SK-N-SH (cell line): ENCODE data around the gene B4GALT6. TPM values are rescaled to one million over a fixed set of nuclear protein-coding genes. Genes with fewer than 3 reads are reported as not detected.
A peak's percentile ranks its signal among the peaks of the same experiment; 100 is the strongest.

Source experiments
- CTCF ChIA-PET: fragments of 300-600, 350-600 bp; formaldehyde crosslinking; extraction: SDS; loops from one replicate; lab custom pipeline; 2021; lab: Yijun Ruan, JAX
- POLR2A ChIA-PET: fragments of 350-600 bp; sonication (Branson Sonifier 250); formaldehyde crosslinking; extraction: SDS; loops from one replicate; lab custom pipeline; 2020; ENCODE audit warnings: antibody characterized with exemption, inconsistent platforms; lab: Yijun Ruan, JAX
- DNase-seq: peaks from one replicate; pipeline ENCODE4 v3.0.0; 2012
- H2AFZ ChIP-seq: fragments of 200-600 bp; sonication (generic); 2 replicates; pipeline ENCODE4 v1.8.1; 2016; ENCODE audit warnings: antibody characterized with exemption, mild to moderate bottlenecking, low read depth
- H3F3A ChIP-seq: fragments of 200-600 bp; sonication (generic); replicated peaks from 2 replicates; pipeline ENCODE3; 2016; ENCODE audit warnings: antibody characterized with exemption, mild to moderate bottlenecking; ENCODE audit not compliant: insufficient read depth
- H3K27ac ChIP-seq, 2 experiments: fragments of 200-500 bp in 1 of 2; fragments of 200-600 bp in 1 of 2; sonication (Bioruptor generic) in 1 of 2; sonication (generic), shearing (Covaris generic) in 1 of 2; 2 replicates each; pipeline versions ENCODE4 v1.5.1 to v1.6.1; 2014 to 2016; ENCODE audit warnings: low read depth in 2 of 2, inconsistent platforms in 1 of 2, low read length in 1 of 2, mild to moderate bottlenecking in 1 of 2, mixed read lengths in 1 of 2
- H3K27me3 ChIP-seq: fragments of 200-600 bp; sonication (generic), shearing (Covaris generic); 2 replicates; pipeline ENCODE4 v1.6.1; 2016; ENCODE audit warnings: mixed run types; ENCODE audit not compliant: insufficient read depth
- H3K36me3 ChIP-seq, 2 experiments: fragments of 200-500 bp in 1 of 2; fragments of 200-600 bp in 1 of 2; sonication (Bioruptor generic) in 1 of 2; sonication (generic) in 1 of 2; replicated peaks in 1 of 2; 2 replicates each; pipeline versions ENCODE3 to v1.5.1; 2014 to 2016; ENCODE audit warnings: low read length in 1 of 2, mild to moderate bottlenecking in 1 of 2; ENCODE audit not compliant: insufficient read depth in 2 of 2, control insufficient read depth in 1 of 2
- H3K4me1 ChIP-seq, 2 experiments: fragments of 200-500 bp in 1 of 2; fragments of 200-600 bp in 1 of 2; sonication (Bioruptor generic) in 1 of 2; sonication (generic), shearing (Covaris generic) in 1 of 2; 2 replicates each; pipeline versions ENCODE4 v1.5.1 to v1.6.1; 2014 to 2016; ENCODE audit warnings: low read depth in 1 of 2, low read length in 1 of 2, mixed run types in 1 of 2; ENCODE audit not compliant: insufficient read depth in 2 of 2, control insufficient read depth in 1 of 2
- H3K4me2 ChIP-seq: fragments of 200-600 bp; sonication (generic), shearing (Covaris generic); 2 replicates; pipeline ENCODE4 v1.6.1; 2017; ENCODE audit warnings: mixed run types
- H3K4me3 ChIP-seq, 2 experiments: fragments of 200-500 bp in 1 of 2; fragments of 200-600 bp in 1 of 2; sonication (Bioruptor generic) in 1 of 2; sonication (generic), shearing (Covaris generic) in 1 of 2; 2 replicates each; pipeline versions ENCODE4 v1.5.1 to v1.8.1; 2014 to 2016; ENCODE audit warnings: low read depth in 2 of 2, inconsistent platforms in 1 of 2, low read length in 1 of 2, mild to moderate bottlenecking in 1 of 2, mixed read lengths in 1 of 2, moderate library complexity in 1 of 2
- H3K79me2 ChIP-seq: fragments of 200-600 bp; sonication (generic); 2 replicates; pipeline ENCODE4 v1.8.1; 2017; ENCODE audit warnings: mild to moderate bottlenecking; ENCODE audit not compliant: insufficient read depth
- H3K9ac ChIP-seq: fragments of 200-600 bp; sonication (generic); 2 replicates; pipeline ENCODE4 v1.6.1; 2017; ENCODE audit warnings: mixed run types
- H3K9me2 ChIP-seq: fragments of 200-600 bp; sonication (generic); 2 replicates; pipeline ENCODE4 v1.6.1; 2017; ENCODE audit warnings: mixed run types
- H3K9me3 ChIP-seq: fragments of 200-600 bp; sonication (generic); 2 replicates; pipeline ENCODE4 v1.6.1; 2017; ENCODE audit warnings: mixed run types, mild to moderate bottlenecking, moderate library complexity
- H4K20me1 ChIP-seq: fragments of 200-600 bp; sonication (generic); 2 replicates; pipeline ENCODE4 v1.6.1; 2017; ENCODE audit warnings: mild to moderate bottlenecking, mixed run types; ENCODE audit not compliant: insufficient read depth
- CHD2 ChIP-seq: fragments of 150-350 bp; IDR thresholded peaks from 2 replicates; pipeline ENCODE4 v1.6.1; 2018; ENCODE audit warnings: low read length; ENCODE audit not compliant: partially characterized antibody
- ELF1 ChIP-seq: IDR thresholded peaks from 2 replicates; pipeline ENCODE4 v1.4.0; 2012
- EZH2phosphoT487 ChIP-seq: fragments of 200-600 bp; sonication (generic); IDR thresholded peaks from 2 replicates; pipeline ENCODE4 v1.6.1; 2017; ENCODE audit warnings: low read depth, mixed run types, mild to moderate bottlenecking, antibody characterized with exemption, moderate library complexity, borderline replicate concordance
- FOSL2 ChIP-seq: IDR thresholded peaks from 2 replicates; pipeline ENCODE4 v1.4.0; 2012; ENCODE audit warnings: low read depth, mild to moderate bottlenecking, moderate library complexity, borderline replicate concordance
- FOXM1 ChIP-seq: IDR thresholded peaks from 2 replicates; pipeline ENCODE4 v1.4.0; 2012; ENCODE audit warnings: low read depth, mild to moderate bottlenecking
- GABPA ChIP-seq: IDR thresholded peaks from 2 replicates; pipeline ENCODE4 v1.4.0; 2012; ENCODE audit warnings: low read depth, mild to moderate bottlenecking
- JUND ChIP-seq: IDR thresholded peaks from 2 replicates; pipeline ENCODE4 v1.4.0; 2012
- MXI1 ChIP-seq: IDR thresholded peaks from 2 replicates; pipeline ENCODE4 v1.6.1; 2012; ENCODE audit warnings: mild to moderate bottlenecking, low read depth, low read length, improper control_type of control experiment
- NFIC ChIP-seq: IDR thresholded peaks from 2 replicates; pipeline ENCODE4 v1.4.0; 2012; ENCODE audit warnings: borderline replicate concordance
- RXRA ChIP-seq: IDR thresholded peaks from 2 replicates; pipeline ENCODE4 v1.4.0; 2012; ENCODE audit warnings: low read depth, mild to moderate bottlenecking, borderline replicate concordance
- SIN3A ChIP-seq: IDR thresholded peaks from 2 replicates; pipeline ENCODE4 v1.6.1; 2012; ENCODE audit warnings: low read depth, mild to moderate bottlenecking, low read length, moderate library complexity, borderline replicate concordance
- SMC3 ChIP-seq: IDR thresholded peaks from 2 replicates; pipeline ENCODE4 v1.6.1; 2012; ENCODE audit warnings: low read depth, low read length, improper control_type of control experiment
- TCF12 ChIP-seq: IDR thresholded peaks from 2 replicates; pipeline ENCODE4 v1.4.0; 2012
- TEAD4 ChIP-seq: IDR thresholded peaks from 2 replicates; pipeline ENCODE4 v1.4.0; 2012; ENCODE audit warnings: mild to moderate bottlenecking, borderline replicate concordance; ENCODE audit not compliant: insufficient read depth
- WGBS: methylation state at CpG from one replicate; pipeline ENCODE4 v1.1.6; 2017; ENCODE audit warnings: low lambda C conversion rate; 5-methylcytosine and 5-hydroxymethylcytosine counted together
- polyA plus RNA-seq, 3 experiments: library from polyadenylated mRNA; depleted of rRNA; stranded (reverse); fragments of >200 nt; gene quantifications; 2 replicates each; pipeline ENCODE4 v1.2.3, GENCODE V29; 2012
- TF ChIP-seq, protein P1 (sequence below): fragments of 200-600 bp; sonication (generic); IDR thresholded peaks from 2 replicates; pipeline ENCODE4 v1.6.1; 2017; ENCODE audit warnings: antibody characterized with exemption, mild to moderate bottlenecking, moderate library complexity
- TF ChIP-seq, protein P2 (sequence below): IDR thresholded peaks from 2 replicates; pipeline ENCODE4 v1.4.0; 2012; ENCODE audit warnings: low read depth, borderline replicate concordance
- TF ChIP-seq, protein P3 (sequence below): IDR thresholded peaks from 2 replicates; pipeline ENCODE4 v1.6.1; 2012; ENCODE audit warnings: mild to moderate bottlenecking, low read depth, low read length, moderate library complexity
- TF ChIP-seq, protein P4 (sequence below): IDR thresholded peaks from 2 replicates; pipeline ENCODE4 v1.4.0; 2012; ENCODE audit warnings: low read depth, borderline replicate concordance

The B4GALT6 gene
- polyA plus RNA-seq, 1 of the 3 experiments (the other 2 are of a cell fraction) = 3.1 TPM

DNA sequence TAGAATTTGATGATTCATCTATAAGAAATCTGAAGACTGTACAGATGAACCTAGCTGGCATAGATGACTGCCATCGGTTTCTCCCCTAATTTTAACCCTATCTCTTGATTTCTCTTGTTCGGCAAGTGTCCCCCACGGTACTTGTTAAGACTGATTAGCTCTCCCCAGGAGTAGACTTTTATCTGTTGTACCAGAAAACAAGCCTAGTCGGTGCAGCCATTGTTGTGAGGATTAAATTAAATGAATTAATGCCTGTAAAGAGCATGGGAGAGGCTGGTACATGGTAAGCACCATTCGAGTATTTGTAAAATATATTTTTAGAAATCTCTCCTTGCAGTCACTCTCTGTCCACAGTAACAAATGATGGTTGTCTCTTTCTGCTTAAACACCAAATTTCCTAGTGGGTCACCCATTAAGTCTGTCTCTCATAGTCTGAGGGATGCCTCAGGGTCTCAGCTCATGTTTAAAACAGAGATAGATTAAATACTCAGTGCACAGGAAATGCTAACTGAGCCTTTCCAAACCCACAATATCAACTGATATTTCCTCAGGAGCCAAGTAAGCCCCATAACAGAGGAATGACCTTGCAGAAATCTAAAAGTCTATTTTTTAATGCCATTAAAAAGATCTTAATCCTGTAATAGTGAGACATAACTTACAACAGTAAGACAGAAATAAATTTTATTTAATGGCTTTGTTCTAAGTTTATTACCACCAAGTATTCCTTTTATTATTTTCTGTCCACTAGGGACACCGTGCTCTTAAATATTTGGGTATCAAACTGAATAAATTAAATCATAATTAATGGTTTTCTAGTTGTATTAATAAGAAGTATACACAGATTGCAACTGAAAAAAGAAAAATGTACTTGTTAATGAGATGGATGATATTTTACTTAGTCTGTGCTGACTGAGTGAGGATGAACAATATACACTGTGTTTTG is 2.9 kb upstream of the B4GALT6 start:
- TF ChIP-seq NFIC = no peak
- TF ChIP-seq, protein P1, sequence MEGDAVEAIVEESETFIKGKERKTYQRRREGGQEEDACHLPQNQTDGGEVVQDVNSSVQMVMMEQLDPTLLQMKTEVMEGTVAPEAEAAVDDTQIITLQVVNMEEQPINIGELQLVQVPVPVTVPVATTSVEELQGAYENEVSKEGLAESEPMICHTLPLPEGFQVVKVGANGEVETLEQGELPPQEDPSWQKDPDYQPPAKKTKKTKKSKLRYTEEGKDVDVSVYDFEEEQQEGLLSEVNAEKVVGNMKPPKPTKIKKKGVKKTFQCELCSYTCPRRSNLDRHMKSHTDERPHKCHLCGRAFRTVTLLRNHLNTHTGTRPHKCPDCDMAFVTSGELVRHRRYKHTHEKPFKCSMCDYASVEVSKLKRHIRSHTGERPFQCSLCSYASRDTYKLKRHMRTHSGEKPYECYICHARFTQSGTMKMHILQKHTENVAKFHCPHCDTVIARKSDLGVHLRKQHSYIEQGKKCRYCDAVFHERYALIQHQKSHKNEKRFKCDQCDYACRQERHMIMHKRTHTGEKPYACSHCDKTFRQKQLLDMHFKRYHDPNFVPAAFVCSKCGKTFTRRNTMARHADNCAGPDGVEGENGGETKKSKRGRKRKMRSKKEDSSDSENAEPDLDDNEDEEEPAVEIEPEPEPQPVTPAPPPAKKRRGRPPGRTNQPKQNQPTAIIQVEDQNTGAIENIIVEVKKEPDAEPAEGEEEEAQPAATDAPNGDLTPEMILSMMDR = peak; percentile 49
- no peak for TF ChIP-seq SMC3
- Histone ChIP-seq H3F3A (peaks cover 4% of the 10 kb centered on the region), H3K27ac (no peak overlapping the region), H3K36me3 (no peaks in the 10 kb centered on the region), H3K27me3 (no peaks in the 10 kb centered on the region), H2AFZ (no peak overlapping the region), H3K79me2 (peaks cover 2% of the 10 kb centered on the region; the same call in 1 of the 2 replicates), H3K9me2 (no peaks in the 10 kb centered on the region), H3K4me1 (peaks cover 0 to 7% of the 10 kb centered on the region in 2 experiments; a peak in 2 of 4 replicates), H3K9ac (no peak overlapping the region), H4K20me1 (no peaks in the 10 kb centered on the region), H3K9me3 (no peaks in the 10 kb centered on the region), H3K4me3 (no peak overlapping the region), H3K4me2 (no peak overlapping the region)
- ChIA-PET CTCF (interaction anchor here (0.7 to 1.5 kb wide), 3 partner anchors 15 to 252 kb away, joined by 3 read pairs; no protein-coding TSS in a partner anchor), POLR2A (no interaction called here)
- no peak for DNase-seq
- 76% methylated on average over 6 of the region's 6 CpGs for WGBS

DNA sequence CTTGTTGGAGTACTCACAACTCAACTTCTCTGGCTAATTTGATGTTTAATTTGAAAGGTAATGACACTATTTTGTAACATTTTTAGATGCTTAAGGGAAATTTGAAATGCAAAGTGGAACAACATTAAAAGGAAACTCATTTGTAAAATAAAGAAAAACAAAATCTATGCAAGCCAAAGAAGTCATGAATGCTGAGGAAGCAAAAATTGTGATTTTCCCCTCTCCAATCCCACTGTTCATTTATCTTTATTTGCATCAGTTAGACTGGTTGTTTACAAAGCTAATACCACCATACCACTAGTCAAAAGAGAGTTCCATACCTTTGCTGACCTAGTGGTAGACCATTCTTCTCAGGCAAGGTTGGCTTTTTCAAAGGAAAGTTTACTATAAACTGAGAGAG is 2.2 kb upstream of the B4GALT6 start:
- H2AFZ ChIP-seq = no peak overlapping the region
- no peak overlapping the region; a peak in 1 of 4 replicates for H3K27ac ChIP-seq
- ChIA-PET POLR2A (no interaction called here), CTCF (interaction anchor here (0.7 to 3.0 kb wide), 5 partner anchors 15 to 253 kb away, joined by 3 to 16 read pairs (median 3); no protein-coding TSS in a partner anchor)
- H3K9me3 ChIP-seq = no peaks in the 10 kb centered on the region
- no peak overlapping the region for H3K9ac ChIP-seq
- peaks cover 0 to 7% of the 10 kb centered on the region in 2 experiments; a peak in 2 of 4 replicates for H3K4me1 ChIP-seq
- no peak overlapping the region for H3K4me3 ChIP-seq
- H3K79me2 ChIP-seq = peaks cover 5% of the 10 kb centered on the region; the same call in 1 of the 2 replicates
- H3K4me2 ChIP-seq = no peak overlapping the region
- no peaks in the 10 kb centered on the region for H3K27me3 ChIP-seq
- H3F3A ChIP-seq = peaks cover 4% of the 10 kb centered on the region
- no peaks in the 10 kb centered on the region for H4K20me1 ChIP-seq
- DNase-seq = no peak
- no peaks in the 10 kb centered on the region for H3K36me3 ChIP-seq
- no peaks in the 10 kb centered on the region for H3K9me2 ChIP-seq
- TF ChIP-seq, protein P2, sequence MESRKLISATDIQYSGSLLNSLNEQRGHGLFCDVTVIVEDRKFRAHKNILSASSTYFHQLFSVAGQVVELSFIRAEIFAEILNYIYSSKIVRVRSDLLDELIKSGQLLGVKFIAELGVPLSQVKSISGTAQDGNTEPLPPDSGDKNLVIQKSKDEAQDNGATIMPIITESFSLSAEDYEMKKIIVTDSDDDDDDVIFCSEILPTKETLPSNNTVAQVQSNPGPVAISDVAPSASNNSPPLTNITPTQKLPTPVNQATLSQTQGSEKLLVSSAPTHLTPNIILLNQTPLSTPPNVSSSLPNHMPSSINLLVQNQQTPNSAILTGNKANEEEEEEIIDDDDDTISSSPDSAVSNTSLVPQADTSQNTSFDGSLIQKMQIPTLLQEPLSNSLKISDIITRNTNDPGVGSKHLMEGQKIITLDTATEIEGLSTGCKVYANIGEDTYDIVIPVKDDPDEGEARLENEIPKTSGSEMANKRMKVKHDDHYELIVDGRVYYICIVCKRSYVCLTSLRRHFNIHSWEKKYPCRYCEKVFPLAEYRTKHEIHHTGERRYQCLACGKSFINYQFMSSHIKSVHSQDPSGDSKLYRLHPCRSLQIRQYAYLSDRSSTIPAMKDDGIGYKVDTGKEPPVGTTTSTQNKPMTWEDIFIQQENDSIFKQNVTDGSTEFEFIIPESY = no peak
- TF ChIP-seq SIN3A = no peak
- TF ChIP-seq CHD2 = no peak
- TF ChIP-seq MXI1 = no peak
- TF ChIP-seq, protein P3, sequence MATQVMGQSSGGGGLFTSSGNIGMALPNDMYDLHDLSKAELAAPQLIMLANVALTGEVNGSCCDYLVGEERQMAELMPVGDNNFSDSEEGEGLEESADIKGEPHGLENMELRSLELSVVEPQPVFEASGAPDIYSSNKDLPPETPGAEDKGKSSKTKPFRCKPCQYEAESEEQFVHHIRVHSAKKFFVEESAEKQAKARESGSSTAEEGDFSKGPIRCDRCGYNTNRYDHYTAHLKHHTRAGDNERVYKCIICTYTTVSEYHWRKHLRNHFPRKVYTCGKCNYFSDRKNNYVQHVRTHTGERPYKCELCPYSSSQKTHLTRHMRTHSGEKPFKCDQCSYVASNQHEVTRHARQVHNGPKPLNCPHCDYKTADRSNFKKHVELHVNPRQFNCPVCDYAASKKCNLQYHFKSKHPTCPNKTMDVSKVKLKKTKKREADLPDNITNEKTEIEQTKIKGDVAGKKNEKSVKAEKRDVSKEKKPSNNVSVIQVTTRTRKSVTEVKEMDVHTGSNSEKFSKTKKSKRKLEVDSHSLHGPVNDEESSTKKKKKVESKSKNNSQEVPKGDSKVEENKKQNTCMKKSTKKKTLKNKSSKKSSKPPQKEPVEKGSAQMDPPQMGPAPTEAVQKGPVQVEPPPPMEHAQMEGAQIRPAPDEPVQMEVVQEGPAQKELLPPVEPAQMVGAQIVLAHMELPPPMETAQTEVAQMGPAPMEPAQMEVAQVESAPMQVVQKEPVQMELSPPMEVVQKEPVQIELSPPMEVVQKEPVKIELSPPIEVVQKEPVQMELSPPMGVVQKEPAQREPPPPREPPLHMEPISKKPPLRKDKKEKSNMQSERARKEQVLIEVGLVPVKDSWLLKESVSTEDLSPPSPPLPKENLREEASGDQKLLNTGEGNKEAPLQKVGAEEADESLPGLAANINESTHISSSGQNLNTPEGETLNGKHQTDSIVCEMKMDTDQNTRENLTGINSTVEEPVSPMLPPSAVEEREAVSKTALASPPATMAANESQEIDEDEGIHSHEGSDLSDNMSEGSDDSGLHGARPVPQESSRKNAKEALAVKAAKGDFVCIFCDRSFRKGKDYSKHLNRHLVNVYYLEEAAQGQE = no peak
- no peak for TF ChIP-seq RXRA
- no peak for TF ChIP-seq GABPA
- TF ChIP-seq ELF1 = no peak
- TF ChIP-seq JUND = no peak
- TF ChIP-seq TEAD4 = no peak
- TF ChIP-seq, protein P4, sequence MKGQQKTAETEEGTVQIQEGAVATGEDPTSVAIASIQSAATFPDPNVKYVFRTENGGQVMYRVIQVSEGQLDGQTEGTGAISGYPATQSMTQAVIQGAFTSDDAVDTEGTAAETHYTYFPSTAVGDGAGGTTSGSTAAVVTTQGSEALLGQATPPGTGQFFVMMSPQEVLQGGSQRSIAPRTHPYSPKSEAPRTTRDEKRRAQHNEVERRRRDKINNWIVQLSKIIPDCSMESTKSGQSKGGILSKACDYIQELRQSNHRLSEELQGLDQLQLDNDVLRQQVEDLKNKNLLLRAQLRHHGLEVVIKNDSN = no peak
- TF ChIP-seq NFIC = no peak
- TF ChIP-seq EZH2phosphoT487 = no peak
- TF ChIP-seq FOSL2 = no peak
- no peak for TF ChIP-seq FOXM1
- no peak for TF ChIP-seq TCF12
